HEK293 (cell line): Measurements from ENCODE around the gene KCNMA1.

Source experiments
- CTCF ChIP-seq: fragments of 450-650 bp; formaldehyde crosslinking; IDR thresholded peaks from 2 replicates; pipeline ENCODE4 v1.5.1; 2016; ENCODE audit warnings: missing biosample characterization, missing genetic modification characterization
- MZF1 ChIP-seq: fragments of 450-650 bp; formaldehyde crosslinking; IDR thresholded peaks from 2 replicates; pipeline ENCODE4 v1.5.1; 2017; ENCODE audit warnings: missing biosample characterization, missing genetic modification characterization, borderline replicate concordance
- ZNF121 ChIP-seq: fragments of 450-650 bp; formaldehyde crosslinking; IDR thresholded peaks from 2 replicates; pipeline ENCODE4 v1.5.1; 2016; ENCODE audit warnings: missing biosample characterization, missing genetic modification characterization

DNA sequence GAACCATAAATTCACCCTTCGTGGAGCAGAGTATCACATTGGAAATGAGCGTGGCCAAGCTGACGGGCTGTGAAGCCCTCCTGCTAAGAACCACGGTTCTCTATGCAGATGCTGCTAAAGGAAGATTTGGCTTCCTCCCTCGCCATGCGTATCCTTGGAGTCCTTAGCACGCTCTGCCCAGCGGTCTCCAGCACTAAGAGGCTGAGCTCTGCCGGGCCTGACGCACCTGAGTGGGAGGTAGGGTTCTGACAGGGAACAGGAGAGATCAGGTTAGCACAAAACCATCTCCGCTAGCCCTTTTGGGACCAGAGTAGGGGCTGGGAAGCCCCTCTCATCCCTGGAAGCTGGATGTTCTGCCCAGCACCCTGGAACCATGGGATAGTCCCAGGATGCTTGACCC, 225.8 kb downstream of the KCNMA1 start:
- TF ChIP-seq MZF1 (tag by site-specific recombination) (no peak), CTCF (tag by site-specific recombination) (no peak), ZNF121 (tag by site-specific recombination) (no peak)
